Activated naive CD4-positive, alpha-beta T cell treated with Interleukin-2 at 50 U/mL for 16 hours (primary cell): ENCODE measurements around the gene LOXL3.
"Not testable (repeated sequence)": the region's sequence is repeated elsewhere in the genome, so short reads cannot be mapped to it uniquely, and the experiment has no call there.

Experiments
- DNase-seq: peaks from one replicate; pipeline ENCODE4 v3.0.0-alpha.2; 2020

The LOXL3 gene

DNA sequence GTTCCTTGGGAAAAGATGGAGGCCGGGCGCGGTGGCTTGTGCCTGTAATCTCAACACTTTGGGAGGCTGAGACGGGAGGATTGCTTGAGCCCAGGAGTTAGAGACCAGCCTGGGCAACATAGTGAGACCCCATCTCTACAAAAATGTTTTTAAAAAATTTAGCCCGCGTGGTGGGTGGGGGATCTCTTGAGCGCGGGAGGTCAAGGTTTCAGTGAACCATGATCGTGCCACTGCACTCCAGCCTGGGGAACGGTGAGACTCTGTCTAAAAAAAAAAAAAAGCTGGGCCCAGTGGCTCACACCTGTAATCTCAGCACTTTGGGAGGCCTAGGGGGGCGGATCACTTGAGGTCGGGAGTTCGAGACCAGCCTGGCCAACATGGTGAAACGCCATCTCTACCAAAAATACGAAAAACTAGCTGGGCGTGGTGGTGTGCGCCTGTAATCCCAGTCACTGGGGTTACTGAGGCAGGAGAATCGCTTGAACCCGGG lies 70.0 kb downstream of the LOXL3 start:
- DNase-seq, result not testable (repeated sequence)

DNA sequence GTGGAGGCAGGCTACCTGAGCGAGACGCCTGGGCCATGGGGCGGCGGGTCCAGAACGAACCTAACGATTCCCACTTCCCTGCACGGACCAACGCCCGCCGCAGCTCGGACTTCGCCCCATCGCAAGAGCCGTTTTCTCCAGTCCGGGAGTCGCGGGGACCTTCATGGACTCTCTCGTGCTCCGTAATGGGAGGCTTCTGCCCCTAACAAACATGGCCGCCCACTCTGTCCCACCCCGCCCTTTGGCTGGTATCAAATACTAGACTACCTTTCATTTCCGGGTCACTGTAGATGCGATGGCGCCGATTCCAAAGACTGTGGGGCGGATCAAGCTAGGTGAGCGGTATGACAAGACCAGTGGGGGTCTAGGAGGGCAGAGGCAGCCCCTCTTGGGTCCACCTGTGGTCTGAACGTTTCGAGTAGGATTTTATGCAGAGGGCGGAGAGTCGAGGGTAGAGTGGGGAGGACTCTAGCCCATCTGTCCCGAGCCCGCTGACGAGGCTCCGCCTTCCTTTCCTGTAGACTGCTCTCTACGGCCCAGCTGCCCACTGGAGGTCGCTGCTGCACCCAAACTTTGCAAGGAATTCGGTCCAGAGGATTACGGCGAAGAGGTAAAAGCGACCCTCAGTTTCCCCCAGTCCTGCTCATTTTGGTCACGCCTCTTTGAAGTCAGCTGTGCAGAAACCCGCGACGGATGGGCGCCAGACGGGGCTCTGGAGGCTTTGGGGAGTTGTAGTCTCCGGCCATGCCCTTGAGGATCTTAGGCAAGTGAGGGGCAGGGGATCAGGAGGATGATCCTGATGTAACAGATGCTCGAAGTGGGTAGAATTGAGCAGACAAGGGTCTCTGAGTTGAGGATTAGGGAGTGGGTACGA lies 70.7 kb downstream of the LOXL3 start, which contains the start of the genes CCDC142 and TTC31:
CCDC142 (minus strand) TSS at position 198 of the 874 bp plus-strand sequence; CDS start at position 37, 161 bp downstream.
TTC31 (plus strand) TSS at position 281 of the 874 bp plus-strand sequence; CDS start at position 296, 15 bp downstream.
- peak; percentile 94 for DNase-seq
